MM.1S (cell line): Measurements from ENCODE around the gene ARHGAP28.

ENCODE experiments used
- EZH2 ChIP-seq: fragments of 300-600 bp; sonication (generic); optimal IDR thresholded peaks from 2 replicates; pipeline ENCODE3; 2017; ENCODE audit warnings: low read depth, mild to moderate bottlenecking, antibody characterized with exemption, low read length, mixed read lengths
- EZH2phosphoT487 ChIP-seq: fragments of 300-600 bp; sonication (generic); IDR thresholded peaks from 2 replicates; pipeline ENCODE4 v1.6.1; 2018; ENCODE audit warnings: antibody characterized with exemption, low read length
- TF ChIP-seq, protein P1 (sequence below): fragments of 300-600 bp; sonication (generic); IDR thresholded peaks from 2 replicates; pipeline ENCODE4 v1.5.1; 2016; ENCODE audit warnings: antibody characterized with exemption, low read length, mixed read lengths

- no peak for TF ChIP-seq EZH2
- TF ChIP-seq, protein P1, sequence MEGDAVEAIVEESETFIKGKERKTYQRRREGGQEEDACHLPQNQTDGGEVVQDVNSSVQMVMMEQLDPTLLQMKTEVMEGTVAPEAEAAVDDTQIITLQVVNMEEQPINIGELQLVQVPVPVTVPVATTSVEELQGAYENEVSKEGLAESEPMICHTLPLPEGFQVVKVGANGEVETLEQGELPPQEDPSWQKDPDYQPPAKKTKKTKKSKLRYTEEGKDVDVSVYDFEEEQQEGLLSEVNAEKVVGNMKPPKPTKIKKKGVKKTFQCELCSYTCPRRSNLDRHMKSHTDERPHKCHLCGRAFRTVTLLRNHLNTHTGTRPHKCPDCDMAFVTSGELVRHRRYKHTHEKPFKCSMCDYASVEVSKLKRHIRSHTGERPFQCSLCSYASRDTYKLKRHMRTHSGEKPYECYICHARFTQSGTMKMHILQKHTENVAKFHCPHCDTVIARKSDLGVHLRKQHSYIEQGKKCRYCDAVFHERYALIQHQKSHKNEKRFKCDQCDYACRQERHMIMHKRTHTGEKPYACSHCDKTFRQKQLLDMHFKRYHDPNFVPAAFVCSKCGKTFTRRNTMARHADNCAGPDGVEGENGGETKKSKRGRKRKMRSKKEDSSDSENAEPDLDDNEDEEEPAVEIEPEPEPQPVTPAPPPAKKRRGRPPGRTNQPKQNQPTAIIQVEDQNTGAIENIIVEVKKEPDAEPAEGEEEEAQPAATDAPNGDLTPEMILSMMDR: no peak
- TF ChIP-seq EZH2phosphoT487: no peak
Observed at GRCh38 chr18:6731222-6731596, 1.7 kb downstream of the ARHGAP28 start.
